Activated CD8-positive, alpha-beta T cell treated with anti-CD3 and anti-CD28 coated beads, Interleukin-2, amount 10 ng/mL, durations not matched to agents 7 days and 5 days (primary cell): ENCODE data around the gene DCP2. TPM values are rescaled to one million over a fixed set of nuclear protein-coding genes. Genes with fewer than 3 reads are reported as not detected.

Experiments
- ATAC-seq: fragments of 150-1000 bp; cut with Tn5 transposase; one replicate; pipeline ENCODE4 v1.10.0; 2021; ENCODE audit warnings: moderate library complexity
- CTCF ChIA-PET: fragments of 350-600 bp; sonication (Branson Sonifier 250); formaldehyde crosslinking; loops from one replicate; lab custom pipeline; 2021; ENCODE audit warnings: antibody characterized with exemption; lab: Charles Lee
- POLR2A ChIA-PET: fragments of 350-600 bp; sonication (Branson Sonifier 250); formaldehyde crosslinking; loops from one replicate; lab custom pipeline; 2021; ENCODE audit warnings: antibody characterized with exemption; lab: Charles Lee
- DNase-seq: peaks from one replicate; pipeline ENCODE4 v3.0.0-alpha.2; 2020
- H3K27ac Mint-ChIP-seq: one replicate; pipeline ENCODE4 v1.8.0; 2021; ENCODE audit warnings: mild to moderate bottlenecking, mixed read lengths
- H3K27me3 Mint-ChIP-seq: one replicate; pipeline ENCODE4 v1.8.0; 2021; ENCODE audit warnings: low read depth, mixed read lengths
- H3K36me3 Mint-ChIP-seq: one replicate; pipeline ENCODE4 v1.8.0; 2021; ENCODE audit warnings: low read depth, mixed read lengths
- H3K4me1 Mint-ChIP-seq: one replicate; pipeline ENCODE4 v1.8.0; 2021; ENCODE audit warnings: low read depth, mixed read lengths
- H3K4me3 Mint-ChIP-seq: one replicate; pipeline ENCODE4 v1.8.0; 2021; ENCODE audit warnings: mild to moderate bottlenecking, mixed read lengths
- H3K9me3 Mint-ChIP-seq: one replicate; pipeline ENCODE4 v1.8.0; 2022; ENCODE audit warnings: mixed read lengths; ENCODE audit not compliant: insufficient read depth
- total RNA-seq, 2 experiments: library from RNA; stranded (reverse); gene quantifications; one replicate each; pipeline ENCODE4 v1.2.3, GENCODE V29; 2021

DCP2 gene
- total RNA-seq, 2 experiments from 2014 or later, result 119 to 128 TPM

GRCh38 chr5:113036321-113036720 lies 59.7 kb downstream of the DCP2 start:
- DNase-seq (no peak), ATAC-seq (no peak)
- Mint-ChIP-seq H3K4me1 (peaks cover 7% of the 10 kb centered on the region), H3K27ac (no peak overlapping the region), H3K4me3 (no peak overlapping the region), H3K36me3 (no peaks in the 10 kb centered on the region), H3K9me3 (no peaks in the 10 kb centered on the region), H3K27me3 (no peaks in the 10 kb centered on the region)
- ChIA-PET POLR2A (no interaction called here), CTCF (interaction anchor here (2.4 to 3.2 kb wide), 2 partner anchors 40 kb away, joined by 11 to 16 read pairs; no protein-coding TSS in a partner anchor)

- CTCF ChIA-PET, result interaction anchor here (3.2 kb wide), 1 partner anchor 40 kb away, joined by 16 read pairs; no protein-coding TSS in a partner anchor
- H3K4me3 Mint-ChIP-seq, result no peak overlapping the region
- ATAC-seq, result no peak
- POLR2A ChIA-PET, result no interaction called here
- DNase-seq, result no peak
- no peaks in the 10 kb centered on the region for H3K27me3 Mint-ChIP-seq
- no peak overlapping the region for H3K27ac Mint-ChIP-seq
- peaks cover 7% of the 10 kb centered on the region for H3K4me1 Mint-ChIP-seq
- no peaks in the 10 kb centered on the region for H3K9me3 Mint-ChIP-seq
- no peaks in the 10 kb centered on the region for H3K36me3 Mint-ChIP-seq
These were observed 60.2 kb downstream of the DCP2 start for GRCh38 chr5:113036826-113037225.

GRCh38 chr5:113038136-113038535 lies 61.5 kb downstream of the DCP2 start:
- ATAC-seq, result no peak
- Mint-ChIP-seq H3K4me3 (no peak overlapping the region), H3K9me3 (no peaks in the 10 kb centered on the region), H3K4me1 (peaks cover 3% of the 10 kb centered on the region), H3K36me3 (no peaks in the 10 kb centered on the region), H3K27me3 (no peaks in the 10 kb centered on the region), H3K27ac (no peak overlapping the region)
- POLR2A ChIA-PET, result no interaction called here
- DNase-seq, result no peak
- CTCF ChIA-PET, result interaction anchor here (1.2 to 3.2 kb wide), 3 partner anchors 15 to 292 kb away, joined by 3 to 16 read pairs (median 4); no protein-coding TSS in a partner anchor

- H3K27me3 Mint-ChIP-seq, result no peaks in the 10 kb centered on the region
These were observed 62.1 kb downstream of the DCP2 start for GRCh38 chr5:113038714-113039113.

GRCh38 chr5:113039229-113039933 lies 62.8 kb downstream of the DCP2 start:
- POLR2A ChIA-PET, result no interaction called here

More at GRCh38 chr5:113038714-113039113, 62.1 kb downstream of the DCP2 start:
- Mint-ChIP-seq H3K9me3 (no peaks in the 10 kb centered on the region), H3K4me1 (peaks cover 3% of the 10 kb centered on the region), H3K27ac (no peak overlapping the region), H3K4me3 (no peak overlapping the region), H3K36me3 (no peaks in the 10 kb centered on the region)
- DNase-seq (no peak), ATAC-seq (no peak)
- ChIA-PET POLR2A (no interaction called here), CTCF (interaction anchor here (1.2 to 3.2 kb wide), 3 partner anchors 16 to 291 kb away, joined by 3 to 16 read pairs (median 4); no protein-coding TSS in a partner anchor)

GRCh38 chr5:113039934-113040285 lies 63.3 kb downstream of the DCP2 start:
- peaks cover 3% of the 10 kb centered on the region for H3K4me1 Mint-ChIP-seq
- H3K36me3 Mint-ChIP-seq, result no peaks in the 10 kb centered on the region
- CTCF ChIA-PET, result interaction anchor here (1.5 to 2.1 kb wide), 2 partner anchors 44 to 290 kb away, joined by 3 to 11 read pairs; no protein-coding TSS in a partner anchor
- H3K27me3 Mint-ChIP-seq, result no peaks in the 10 kb centered on the region
- no peak for ATAC-seq
- H3K9me3 Mint-ChIP-seq, result no peaks in the 10 kb centered on the region
- no peak overlapping the region for H3K4me3 Mint-ChIP-seq
- POLR2A ChIA-PET, result no interaction called here
- DNase-seq, result no peak
- H3K27ac Mint-ChIP-seq, result no peak overlapping the region

More at GRCh38 chr5:113039229-113039933, 62.8 kb downstream of the DCP2 start:
- no peaks in the 10 kb centered on the region for H3K36me3 Mint-ChIP-seq
- no peaks in the 10 kb centered on the region for H3K27me3 Mint-ChIP-seq
- CTCF ChIA-PET, result interaction anchor here (3.2 kb wide), 1 partner anchor 43 kb away, joined by 16 read pairs; no protein-coding TSS in a partner anchor
- H3K9me3 Mint-ChIP-seq, result no peaks in the 10 kb centered on the region
- H3K4me3 Mint-ChIP-seq, result no peak overlapping the region
- H3K27ac Mint-ChIP-seq, result no peak overlapping the region
- peaks cover 3% of the 10 kb centered on the region for H3K4me1 Mint-ChIP-seq
- DNase-seq (no peak), ATAC-seq (no peak)

- ATAC-seq, result no peak
- H3K9me3 Mint-ChIP-seq, result no peaks in the 10 kb centered on the region
- no peak overlapping the region for H3K27ac Mint-ChIP-seq
- no peaks in the 10 kb centered on the region for H3K4me1 Mint-ChIP-seq
- no peak overlapping the region for H3K4me3 Mint-ChIP-seq
- no peaks in the 10 kb centered on the region for H3K27me3 Mint-ChIP-seq
- no peak for DNase-seq
- ChIA-PET CTCF (interaction anchor here (1.1 to 2.1 kb wide), 3 partner anchors 14 to 289 kb away, joined by 3 to 11 read pairs (median 3); no protein-coding TSS in a partner anchor), POLR2A (no interaction called here)
- H3K36me3 Mint-ChIP-seq, result no peaks in the 10 kb centered on the region
These were observed 64.2 kb downstream of the DCP2 start for GRCh38 chr5:113040672-113041260.

GRCh38 chr5:113042491-113043243 lies 66.1 kb downstream of the DCP2 start:
- Mint-ChIP-seq H3K4me1 (no peaks in the 10 kb centered on the region), H3K9me3 (no peaks in the 10 kb centered on the region), H3K36me3 (no peaks in the 10 kb centered on the region), H3K4me3 (no peak overlapping the region), H3K27me3 (no peaks in the 10 kb centered on the region), H3K27ac (no peak overlapping the region)
- no peak for ATAC-seq
- no peak for DNase-seq
- CTCF ChIA-PET, result interaction anchor here (0.9 to 2.4 kb wide), 7 partner anchors 15 to 562 kb away, joined by 3 to 19 read pairs (median 4); no protein-coding TSS in a partner anchor
- POLR2A ChIA-PET, result interaction anchor here (0.9 kb wide), 1 partner anchor 9 kb away, joined by 3 read pairs; no protein-coding TSS in a partner anchor

- Mint-ChIP-seq H3K9me3 (no peaks in the 10 kb centered on the region), H3K27me3 (no peaks in the 10 kb centered on the region)
- ATAC-seq, result peak; percentile 53
These were observed 66.9 kb downstream of the DCP2 start for GRCh38 chr5:113043491-113043931.

GRCh38 chr5:113044776-113045465 lies 68.3 kb downstream of the DCP2 start:
- ChIA-PET POLR2A (no interaction called here), CTCF (interaction anchor here (0.8 kb wide), 1 partner anchor 49 kb away, joined by 6 read pairs; no protein-coding TSS in a partner anchor)
- no peak for ATAC-seq
- Mint-ChIP-seq H3K27me3 (no peaks in the 10 kb centered on the region), H3K4me1 (no peaks in the 10 kb centered on the region), H3K27ac (no peak overlapping the region), H3K4me3 (no peak overlapping the region), H3K9me3 (no peaks in the 10 kb centered on the region), H3K36me3 (no peaks in the 10 kb centered on the region)
- no peak for DNase-seq

More at GRCh38 chr5:113043491-113043931, 66.9 kb downstream of the DCP2 start:
- peak; percentile 47 for DNase-seq
- POLR2A ChIA-PET, result no interaction called here
- no peaks in the 10 kb centered on the region for H3K36me3 Mint-ChIP-seq
- no peak overlapping the region for H3K27ac Mint-ChIP-seq
- H3K4me3 Mint-ChIP-seq, result no peak overlapping the region
- no peaks in the 10 kb centered on the region for H3K4me1 Mint-ChIP-seq
- CTCF ChIA-PET, result interaction anchor here (1.3 to 2.4 kb wide), 6 partner anchors 14 to 471 kb away, joined by 3 to 19 read pairs (median 5); no protein-coding TSS in a partner anchor

GRCh38 chr5:113047234-113047633 lies 70.6 kb downstream of the DCP2 start:
- ChIA-PET CTCF (interaction anchor here (2.2 kb wide), 1 partner anchor 51 kb away, joined by 12 read pairs; no protein-coding TSS in a partner anchor), POLR2A (no interaction called here)
- ATAC-seq (no peak), DNase-seq (no peak)
- Mint-ChIP-seq H3K4me1 (peaks cover 9% of the 10 kb centered on the region), H3K4me3 (no peak overlapping the region), H3K9me3 (no peaks in the 10 kb centered on the region), H3K27me3 (no peaks in the 10 kb centered on the region), H3K27ac (no peak overlapping the region), H3K36me3 (peaks cover 2% of the 10 kb centered on the region)
